HepG2 (cell line): ENCODE results near the gene ATAD3A. TPM values are rescaled to one million over a fixed set of nuclear protein-coding genes. Genes with fewer than 3 reads are reported as not detected.
"Not testable (repeated sequence)": the region's sequence is repeated elsewhere in the genome, so short reads cannot be mapped to it uniquely, and the experiment has no call there.

Source experiments
- ATAC-seq: fragments of 200-7000 bp; cut with Tn5 transposase; 3 replicates; pipeline ENCODE4 v1.9.1; 2020; ENCODE audit warnings: mild to moderate bottlenecking, moderate library complexity
- BruUV-seq: library from RNA; stranded (reverse); fragments of 400-500 nt; replicated peaks from 2 replicates; lab custom pipeline; 2021; lab: Mats Ljungman, UMichigan
- CTCF ChIA-PET: fragments of 300-600 bp; formaldehyde crosslinking; extraction: SDS; loops from one replicate; lab custom pipeline; 2021; ENCODE audit warnings: low total read pairs, inconsistent platforms, low intra/inter-chr PET ratio; lab: Yijun Ruan, JAX
- POLR2A ChIA-PET: fragments of 350-600 bp; sonication (Branson Sonifier 250); formaldehyde crosslinking; loops from one replicate; lab custom pipeline; 2020; ENCODE audit warnings: antibody characterized with exemption, inconsistent platforms; lab: Yijun Ruan, JAX
- DNase-seq: peaks from one replicate; pipeline ENCODE4 v3.0.0-alpha.2; 2015; ENCODE audit warnings: low spot score
- FAIRE-seq: peaks from 3 replicates; lab custom pipeline; 2011; peaks lifted over from hg19 to GRCh38; lab: Jason Lieb, UNC
- H2AFZ ChIP-seq: one replicate; pipeline ENCODE4 v1.6.1; 2011; ENCODE audit warnings: low read length, inconsistent platforms
- H3K27ac ChIP-seq: fragments of 300-600 bp; 3 replicates; pipeline ENCODE4 v1.8.0; 2011; ENCODE audit warnings: mixed run types, mild to moderate bottlenecking, mixed read lengths, low read length, inconsistent platforms; ENCODE audit not compliant: insufficient read depth; ENCODE audit errors: extremely low read length
- H3K27me3 ChIP-seq, 2 experiments: fragments of 200-600 bp in 1 of 2; 2 replicates in 1 of 2; 3 replicates in 1 of 2; pipeline versions ENCODE4 v1.6.0 to v1.8.0; 2011; ENCODE audit warnings: low read length in 2 of 2, mild to moderate bottlenecking in 2 of 2, moderate library complexity in 2 of 2, inconsistent platforms in 1 of 2; ENCODE audit not compliant: insufficient read depth in 2 of 2, control insufficient read depth in 1 of 2
- H3K36me3 ChIP-seq, 2 experiments: fragments of 200-600 bp in 1 of 2; replicated peaks in 1 of 2; 2 replicates in 1 of 2; 3 replicates in 1 of 2; pipeline versions ENCODE4 v1.5.1 to v1.8.0; 2011; ENCODE audit warnings: low read length in 2 of 2, inconsistent platforms in 1 of 2; ENCODE audit not compliant: insufficient read depth in 2 of 2, control insufficient read depth in 1 of 2
- H3K4me1 ChIP-seq: 2 replicates; pipeline ENCODE4 v1.5.1; 2012; ENCODE audit warnings: low read length, inconsistent platforms; ENCODE audit not compliant: insufficient read depth
- H3K4me2 ChIP-seq: 2 replicates; pipeline ENCODE4 v1.6.0; 2011; ENCODE audit warnings: low read depth, low read length, inconsistent platforms
- H3K4me3 ChIP-seq, 3 experiments: fragments of 200-600 bp in 1 of 3; sonication (generic), shearing (Covaris generic) in 1 of 3; replicated peaks in 1 of 3; 2 replicates each; pipeline ENCODE4 v1.5.1; 2011 to 2016; ENCODE audit warnings: low read length in 3 of 3, inconsistent platforms in 2 of 3, low read depth in 2 of 3, mild to moderate bottlenecking in 2 of 3, control low read depth in 1 of 3, mixed read lengths in 1 of 3; ENCODE audit not compliant: insufficient read depth in 1 of 3
- H3K79me2 ChIP-seq: one replicate; pipeline ENCODE4 v1.6.1; 2011; ENCODE audit warnings: low read length, inconsistent platforms; ENCODE audit not compliant: insufficient read depth
- H3K9ac ChIP-seq: 2 replicates; pipeline ENCODE4 v1.6.0; 2011; ENCODE audit warnings: mild to moderate bottlenecking, low read depth, low read length, inconsistent platforms; ENCODE audit not compliant: insufficient read depth
- H3K9me3 ChIP-seq: 2 replicates; pipeline ENCODE4 v1.5.1; 2012; ENCODE audit warnings: mild to moderate bottlenecking, low read length
- H4K20me1 ChIP-seq: 2 replicates; pipeline ENCODE4 v1.6.0; 2011; ENCODE audit warnings: inconsistent platforms, mild to moderate bottlenecking, low read length, moderate library complexity; ENCODE audit not compliant: insufficient read depth
- DMAP1 ChIP-seq: IDR thresholded peaks from 2 replicates; pipeline ENCODE4 v1.6.1; 2016
- GABPB1 ChIP-seq: IDR thresholded peaks from 2 replicates; pipeline ENCODE4 v1.6.1; 2016; ENCODE audit warnings: mild to moderate bottlenecking, missing genetic modification reagents, moderate library complexity, missing compliant biosample characterization
- MYC ChIP-seq: sonication (generic); formaldehyde crosslinking; IDR thresholded peaks from 2 replicates; pipeline ENCODE4 v1.9.0; 2021; ENCODE audit warnings: missing genetic modification reagents, borderline replicate concordance
- SAP130 ChIP-seq: IDR thresholded peaks from 2 replicates; pipeline ENCODE4 v1.6.1; 2016; ENCODE audit warnings: low read depth
- ZFY ChIP-seq: sonication (generic); formaldehyde crosslinking; IDR thresholded peaks from 2 replicates; pipeline ENCODE4 v1.4.0; 2020; ENCODE audit warnings: missing genetic modification reagents
- WGBS: methylation state at CpG from one replicate; pipeline ENCODE4 v1.1.6; 2017; ENCODE audit warnings: low lambda C conversion rate; 5-methylcytosine and 5-hydroxymethylcytosine counted together
- in situ Hi-C: cut with HindIII; loops from 2 replicates; pipeline ENCODE4 v1.10.0; 2017; ENCODE audit warnings: low pct_unique_long_range_greater_than_20kb; ENCODE audit not compliant: extremely low pct_ligation_motif_present
- intact Hi-C: fragments of 100-400 bp; cut with micrococcal nuclease; formaldehyde crosslinking; loops from one replicate; pipeline ENCODE4 v1.10.0; 2022; ENCODE audit not compliant: unreplicated experiment
- polyA plus RNA-seq, 8 experiments: library from polyadenylated mRNA; depleted of rRNA in 3 of 8; stranded (reverse) in 7 of 8; unstranded in 1 of 8; fragments of >200 nt; fragmentation: Illumina TruSeq in 4 of 8; extraction: Trizol in 4 of 8; gene quantifications; 2 replicates each; pipeline versions ENCODE4 v1.2.1 to v1.2.3, GENCODE V29; 2011 to 2016; ENCODE audit warnings: low read depth in 4 of 8, missing spikeins in 1 of 8, mixed read lengths in 1 of 8; ENCODE audit not compliant: insufficient read depth in 1 of 8
- total RNA-seq, 5 experiments: library from RNA; depleted of rRNA; stranded (reverse); fragments of >200 nt; fragmentation: Illumina TruSeq; extraction: Trizol; gene quantifications; 2 replicates each; pipeline ENCODE4 v1.2.3, GENCODE V29; 2016; ENCODE audit warnings: low read depth in 1 of 5
- TF ChIP-seq, protein P1 (sequence below): sonication (generic); formaldehyde crosslinking; IDR thresholded peaks from 2 replicates; pipeline ENCODE4 v1.5.0; 2020; ENCODE audit warnings: mild to moderate bottlenecking, missing genetic modification reagents, borderline replicate concordance

Gene ATAD3A
- total and polyA plus RNA-seq, 2 of the 13 experiments (the other 11 are each of a cell fraction or from before 2014, with no cell fraction given), result 10.6 to 49.0 TPM

DNA sequence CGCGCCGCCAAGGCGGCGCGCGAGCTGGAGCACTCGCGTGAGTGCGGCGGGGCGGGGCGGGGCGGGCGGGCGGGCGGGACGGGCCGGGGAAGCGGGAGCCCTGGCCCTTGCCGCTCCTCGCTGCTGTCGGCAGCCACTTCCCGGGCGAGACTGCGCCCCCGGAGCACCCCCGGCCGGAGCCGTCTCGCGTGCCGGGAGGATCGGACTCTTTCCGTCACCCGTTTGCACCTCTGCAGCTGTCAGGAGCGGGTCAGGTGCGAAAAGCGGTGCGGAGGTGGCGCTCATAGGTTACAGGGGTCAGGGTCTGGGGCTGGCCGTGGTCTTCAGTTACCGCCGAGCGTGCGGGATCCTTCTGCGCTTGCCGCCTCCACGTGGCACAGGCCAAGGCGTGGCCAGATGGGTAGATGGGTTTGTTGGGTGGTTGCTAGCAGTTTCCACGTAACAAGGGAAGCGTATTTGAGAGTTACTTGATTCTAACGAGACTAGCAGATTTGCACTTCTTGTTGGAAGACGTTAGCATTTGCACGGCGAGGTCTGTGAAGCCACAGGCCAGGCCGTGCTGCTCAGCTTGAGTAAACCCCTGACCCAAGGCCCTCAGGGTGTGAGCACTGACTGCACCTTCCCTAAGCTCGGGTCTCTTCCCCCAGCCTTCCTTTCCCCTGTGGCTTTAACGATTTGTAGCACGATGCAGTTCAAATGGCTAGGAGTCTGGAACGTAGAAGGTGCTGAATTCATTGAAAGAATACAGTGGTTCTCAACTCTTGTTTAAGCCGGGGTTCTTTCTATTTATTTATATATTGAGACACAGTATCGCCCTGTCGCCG lies 39.7 kb upstream of the ATAD3A start:
- in situ Hi-C loops, CTCF ChIA-PET: not testable (repeated sequence)
- FAIRE-seq, result peak; percentile 51

DNA sequence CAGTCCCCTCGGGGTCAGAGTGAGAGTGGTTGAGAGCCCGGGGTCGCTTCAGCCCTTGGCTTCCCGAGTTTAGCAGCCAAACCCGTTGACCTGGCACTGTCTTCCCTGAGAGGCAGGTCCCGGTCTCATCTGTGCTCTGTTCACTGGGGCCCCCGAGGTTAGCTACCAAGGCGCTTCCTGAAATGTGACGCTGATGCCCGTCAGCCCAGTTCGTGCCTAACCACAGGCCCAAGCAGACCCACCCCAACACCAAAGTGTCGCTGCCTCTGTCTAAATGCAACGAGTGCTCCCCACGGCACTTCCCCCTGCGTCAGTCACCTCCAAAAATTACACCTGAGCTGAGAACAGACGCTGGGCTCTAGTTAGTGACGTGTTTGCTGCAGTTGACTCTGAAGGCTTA lies 36.0 kb upstream of the ATAD3A start:
- intact Hi-C loops, H3K27me3 ChIP-seq, BruUV-seq, ATAC-seq, H4K20me1 ChIP-seq, H3K9ac ChIP-seq, CTCF ChIA-PET, DNase-seq, H3K4me2 ChIP-seq, H3K4me3 ChIP-seq, in situ Hi-C loops, H3K9me3 ChIP-seq, POLR2A ChIA-PET, FAIRE-seq, H2AFZ ChIP-seq, H3K27ac ChIP-seq: not testable (repeated sequence)
- Histone ChIP-seq H3K79me2 (peaks cover 19% of the 10 kb centered on the region), H3K36me3 (peaks cover 17 to 32% of the 10 kb centered on the region in 2 experiments; a peak in 4 of 5 replicates), H3K4me1 (peaks cover 13% of the 10 kb centered on the region)
- 92% methylated on average over 4 of the region's 17 CpGs for WGBS

More for the DNA sequence above, 39.7 kb upstream of the ATAD3A start:
- ATAC-seq, result peak; percentile 57
- peak overlapping the region; percentile 88 for H3K4me2 ChIP-seq
- peak overlapping the region; percentile 55 to 77 (median 76) for H3K4me3 ChIP-seq
- H3K27me3 ChIP-seq, POLR2A ChIA-PET, H2AFZ ChIP-seq, DNase-seq, H4K20me1 ChIP-seq, H3K9me3 ChIP-seq, intact Hi-C loops: not testable (repeated sequence)
- H3K79me2 ChIP-seq, result peaks cover 19% of the 10 kb centered on the region
- H3K36me3 ChIP-seq, result peaks cover 4 to 10% of the 10 kb centered on the region in 2 experiments; a peak in 2 of 5 replicates
- H3K4me1 ChIP-seq, result peaks cover 22% of the 10 kb centered on the region
- peak overlapping the region; percentile 84 for H3K9ac ChIP-seq
- H3K27ac ChIP-seq, result peak overlapping the region; percentile 67
- 2% methylated on average over 11 of the region's 65 CpGs for WGBS
- TF ChIP-seq, protein P1, sequence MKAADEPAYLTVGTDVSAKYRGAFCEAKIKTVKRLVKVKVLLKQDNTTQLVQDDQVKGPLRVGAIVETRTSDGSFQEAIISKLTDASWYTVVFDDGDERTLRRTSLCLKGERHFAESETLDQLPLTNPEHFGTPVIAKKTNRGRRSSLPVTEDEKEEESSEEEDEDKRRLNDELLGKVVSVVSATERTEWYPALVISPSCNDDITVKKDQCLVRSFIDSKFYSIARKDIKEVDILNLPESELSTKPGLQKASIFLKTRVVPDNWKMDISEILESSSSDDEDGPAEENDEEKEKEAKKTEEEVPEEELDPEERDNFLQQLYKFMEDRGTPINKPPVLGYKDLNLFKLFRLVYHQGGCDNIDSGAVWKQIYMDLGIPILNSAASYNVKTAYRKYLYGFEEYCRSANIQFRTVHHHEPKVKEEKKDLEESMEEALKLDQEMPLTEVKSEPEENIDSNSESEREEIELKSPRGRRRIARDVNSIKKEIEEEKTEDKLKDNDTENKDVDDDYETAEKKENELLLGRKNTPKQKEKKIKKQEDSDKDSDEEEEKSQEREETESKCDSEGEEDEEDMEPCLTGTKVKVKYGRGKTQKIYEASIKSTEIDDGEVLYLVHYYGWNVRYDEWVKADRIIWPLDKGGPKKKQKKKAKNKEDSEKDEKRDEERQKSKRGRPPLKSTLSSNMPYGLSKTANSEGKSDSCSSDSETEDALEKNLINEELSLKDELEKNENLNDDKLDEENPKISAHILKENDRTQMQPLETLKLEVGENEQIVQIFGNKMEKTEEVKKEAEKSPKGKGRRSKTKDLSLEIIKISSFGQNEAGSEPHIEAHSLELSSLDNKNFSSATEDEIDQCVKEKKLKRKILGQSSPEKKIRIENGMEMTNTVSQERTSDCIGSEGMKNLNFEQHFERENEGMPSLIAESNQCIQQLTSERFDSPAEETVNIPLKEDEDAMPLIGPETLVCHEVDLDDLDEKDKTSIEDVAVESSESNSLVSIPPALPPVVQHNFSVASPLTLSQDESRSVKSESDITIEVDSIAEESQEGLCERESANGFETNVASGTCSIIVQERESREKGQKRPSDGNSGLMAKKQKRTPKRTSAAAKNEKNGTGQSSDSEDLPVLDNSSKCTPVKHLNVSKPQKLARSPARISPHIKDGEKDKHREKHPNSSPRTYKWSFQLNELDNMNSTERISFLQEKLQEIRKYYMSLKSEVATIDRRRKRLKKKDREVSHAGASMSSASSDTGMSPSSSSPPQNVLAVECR (CRISPR knock-in tag), result peak; percentile 24; the same call in 1 of the 2 replicates
- TF ChIP-seq ZFY (CRISPR knock-in tag) (peak; percentile 64; the same call in 1 of the 2 replicates), MYC (0 out of 2 replicates have a peak, but pooled peaks have one; percentile 21), SAP130 (peak; percentile 25; the same call in 1 of the 2 replicates), DMAP1 (CRISPR knock-in tag) (peak; percentile 34; the same call in 1 of the 2 replicates), GABPB1 (CRISPR knock-in tag) (0 out of 2 replicates have a peak, but pooled peaks have one; percentile 18)
- BruUV-seq, result TSS peak; percentile 76
